ENCODE results near the gene IGSF22. TPM values are rescaled to one million over a fixed set of nuclear protein-coding genes. Genes with fewer than 3 reads are reported as not detected.

Gene IGSF22
- total and polyA plus RNA-seq, 9 of the 15 experiments (the other 6 are each of a cell fraction or from before 2014, with no cell fraction given): not detected

DNA sequence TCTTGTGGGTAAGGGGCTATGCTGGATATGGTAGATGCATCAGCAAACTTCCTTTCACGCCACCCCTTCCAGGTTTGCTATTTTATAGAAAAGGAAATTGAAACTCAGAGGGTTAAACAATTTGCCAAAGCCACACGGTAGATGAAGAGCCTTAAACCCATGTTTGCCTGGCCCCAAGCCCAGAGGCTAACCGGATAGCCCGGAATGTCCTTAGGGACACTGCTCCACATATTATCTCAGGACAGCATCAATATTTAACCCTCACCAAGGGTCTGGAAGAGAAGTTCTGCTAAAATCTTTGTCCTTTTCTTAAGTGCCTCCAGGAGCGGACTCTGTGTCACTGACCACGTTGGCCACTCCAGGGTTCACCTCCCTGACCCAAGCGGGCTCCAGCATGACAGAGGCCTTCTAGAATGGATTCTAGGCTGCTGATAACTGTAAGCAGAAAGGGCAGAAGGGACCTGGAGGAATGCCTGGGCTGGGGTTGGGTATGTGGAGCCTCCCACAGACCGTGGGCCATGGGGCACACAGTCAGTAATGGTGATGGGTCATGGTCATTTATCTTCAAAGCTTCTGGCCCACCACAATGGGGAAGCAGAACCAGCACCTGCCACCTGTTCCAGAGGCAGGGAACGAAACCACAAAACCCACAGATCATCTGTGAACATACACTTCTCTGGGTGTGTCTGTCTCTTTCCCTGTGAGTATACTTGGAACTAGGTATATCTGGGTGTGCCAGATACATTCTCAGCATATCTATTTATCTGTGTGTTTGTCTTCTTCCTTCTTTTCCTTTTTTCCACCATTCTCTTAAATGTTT, 32.8 kb downstream of the IGSF22 start:
- peak overlapping the region; percentile 2; the same call in 1 of the 3 replicates for H3K27ac ChIP-seq (ENCODE audit: extremely low read depth, low read depth, low read length)
- H3K9me3 ChIP-seq (replicated peaks; ENCODE audit: control insufficient read depth, insufficient read depth, low read depth, low read length): no peaks in the 10 kb centered on the region
- FAIRE-seq (no peak), ATAC-seq (peak; percentile 64), DNase-seq (ENCODE audit: extremely low read depth in 1 of 4, low spot score in 3 of 4) (peak in 2 of 4 experiments; percentile 38 to 55)
- WGBS (ENCODE audit: insufficient coverage, low coverage, missing lambda C conversion rate): 24% methylated on average over 9 of the region's 9 CpGs
- H4K20me1 ChIP-seq (replicated peaks; ENCODE audit: control insufficient read depth, insufficient read depth, low read length): no peaks in the 10 kb centered on the region
- 0 out of 2 replicates have a peak overlapping the region, but pooled peaks have one; percentile 7 for H2AFZ ChIP-seq (ENCODE audit: low read depth, low read length)
- peak overlapping the region; percentile 48; the same call in 1 of the 2 replicates for H3K4me2 ChIP-seq (ENCODE audit: insufficient read depth, low read length)
- in situ Hi-C loops (cut with MboI) (no loop called here), intact Hi-C loops (cut with micrococcal nuclease) (no loop called here)
- H3K79me2 ChIP-seq (ENCODE audit: control insufficient read depth, insufficient read depth, low read length): no peaks in the 10 kb centered on the region
- ChIA-PET POLR2A (interaction anchor here (0.9 kb wide), 1 partner anchor 9 kb away, joined by 3 read pairs; no protein-coding TSS in a partner anchor), CTCF (ENCODE audit: low intra/inter-chr PET ratio) (no interaction called here)
- H3K4me1 ChIP-seq (replicated peaks in 1 of 2; ENCODE audit: control insufficient read depth in 2 of 2, insufficient read depth in 2 of 2, low read length in 2 of 2): peaks cover 3 to 20% of the 10 kb centered on the region in 2 experiments
- BruUV-seq (replicated peaks): no TSS peak
- H3K36me3 ChIP-seq (ENCODE audit: control insufficient read depth, insufficient read depth, low read length): no peaks in the 10 kb centered on the region
- H3K27me3 ChIP-seq (ENCODE audit: control insufficient read depth in 2 of 2, insufficient read depth in 2 of 2, low read length in 2 of 2): no peaks in the 10 kb centered on the region
- no peaks in the 10 kb centered on the region for H3K9me1 ChIP-seq (ENCODE audit: control insufficient read depth, insufficient read depth, low read length)
- no peak overlapping the region for H3K9ac ChIP-seq (ENCODE audit: insufficient read depth in 1 of 2, low read depth in 2 of 2, low read length in 2 of 2)
- H3K4me3 ChIP-seq: no peak overlapping the region
- TF ChIP-seq ARID1B (IDR thresholded peaks at IDR 0.05) (peak; percentile 95), U2AF2 (optimal IDR thresholded peaks at IDR 0.05; ENCODE audit: low read depth, low read length) (no peak), ZNF512 (tag; IDR thresholded peaks at IDR 0.05) (no peak), FOXM1 (IDR thresholded peaks at IDR 0.05; ENCODE audit: low read depth) (peak; percentile 73; the same call in 1 of the 2 replicates), FOXM1 (CRISPR knock-in tag; IDR thresholded peaks at IDR 0.05; ENCODE audit: low read depth) (no peak), TEAD4 (IDR thresholded peaks at IDR 0.05; ENCODE audit: low read length) (peak; percentile 91), TEAD4 (CRISPR knock-in tag; IDR thresholded peaks at IDR 0.05; ENCODE audit: borderline replicate concordance) (no peak), TBL1XR1 (IDR thresholded peaks at IDR 0.05; ENCODE audit: low read length in 2 of 2) (peak in 1 of 2 experiments; percentile 60; a peak in 1 of 4 replicates), ZNF584 (CRISPR knock-in tag; IDR thresholded peaks at IDR 0.05; ENCODE audit: low read depth) (0 out of 2 replicates have a peak, but pooled peaks have one; percentile 56), ZNF589 (CRISPR knock-in tag; IDR thresholded peaks at IDR 0.05; ENCODE audit: low read depth) (0 out of 2 replicates have a peak, but pooled peaks have one; percentile 48), ESRRA (IDR thresholded peaks at IDR 0.05; ENCODE audit: borderline replicate concordance, low read depth) (peak; percentile 97; the same call in 1 of the 2 replicates), TOE1 (IDR thresholded peaks at IDR 0.05; ENCODE audit: borderline replicate concordance) (peak; percentile 26; the same call in 1 of the 2 replicates), TOE1 (CRISPR knock-in tag; IDR thresholded peaks at IDR 0.05; ENCODE audit: borderline replicate concordance, low read depth) (no peak), SAFB2 (IDR thresholded peaks at IDR 0.05; ENCODE audit: borderline replicate concordance, low read depth, low read length, severe bottlenecking) (no peak), MED1 (CRISPR knock-in tag; IDR thresholded peaks at IDR 0.05; ENCODE audit: borderline replicate concordance) (no peak), SRF (CRISPR knock-in tag; IDR thresholded peaks at IDR 0.05) (no peak)
- TF ChIP-seq, protein P1, sequence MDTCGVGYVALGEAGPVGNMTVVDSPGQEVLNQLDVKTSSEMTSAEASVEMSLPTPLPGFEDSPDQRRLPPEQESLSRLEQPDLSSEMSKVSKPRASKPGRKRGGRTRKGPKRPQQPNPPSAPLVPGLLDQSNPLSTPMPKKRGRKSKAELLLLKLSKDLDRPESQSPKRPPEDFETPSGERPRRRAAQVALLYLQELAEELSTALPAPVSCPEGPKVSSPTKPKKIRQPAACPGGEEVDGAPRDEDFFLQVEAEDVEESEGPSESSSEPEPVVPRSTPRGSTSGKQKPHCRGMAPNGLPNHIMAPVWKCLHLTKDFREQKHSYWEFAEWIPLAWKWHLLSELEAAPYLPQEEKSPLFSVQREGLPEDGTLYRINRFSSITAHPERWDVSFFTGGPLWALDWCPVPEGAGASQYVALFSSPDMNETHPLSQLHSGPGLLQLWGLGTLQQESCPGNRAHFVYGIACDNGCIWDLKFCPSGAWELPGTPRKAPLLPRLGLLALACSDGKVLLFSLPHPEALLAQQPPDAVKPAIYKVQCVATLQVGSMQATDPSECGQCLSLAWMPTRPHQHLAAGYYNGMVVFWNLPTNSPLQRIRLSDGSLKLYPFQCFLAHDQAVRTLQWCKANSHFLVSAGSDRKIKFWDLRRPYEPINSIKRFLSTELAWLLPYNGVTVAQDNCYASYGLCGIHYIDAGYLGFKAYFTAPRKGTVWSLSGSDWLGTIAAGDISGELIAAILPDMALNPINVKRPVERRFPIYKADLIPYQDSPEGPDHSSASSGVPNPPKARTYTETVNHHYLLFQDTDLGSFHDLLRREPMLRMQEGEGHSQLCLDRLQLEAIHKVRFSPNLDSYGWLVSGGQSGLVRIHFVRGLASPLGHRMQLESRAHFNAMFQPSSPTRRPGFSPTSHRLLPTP (IDR thresholded peaks at IDR 0.05; ENCODE audit: borderline replicate concordance, extremely low read depth, insufficient read length): no peak

Data from K562 (cell line).